ENCODE measurements around the gene ZFHX3. TPM values are rescaled to one million over a fixed set of nuclear protein-coding genes. Genes with fewer than 3 reads are reported as not detected.

ZFHX3 gene
- polyA plus RNA-seq, 1 donor from 2014 or later, result 26.4 TPM

DNA sequence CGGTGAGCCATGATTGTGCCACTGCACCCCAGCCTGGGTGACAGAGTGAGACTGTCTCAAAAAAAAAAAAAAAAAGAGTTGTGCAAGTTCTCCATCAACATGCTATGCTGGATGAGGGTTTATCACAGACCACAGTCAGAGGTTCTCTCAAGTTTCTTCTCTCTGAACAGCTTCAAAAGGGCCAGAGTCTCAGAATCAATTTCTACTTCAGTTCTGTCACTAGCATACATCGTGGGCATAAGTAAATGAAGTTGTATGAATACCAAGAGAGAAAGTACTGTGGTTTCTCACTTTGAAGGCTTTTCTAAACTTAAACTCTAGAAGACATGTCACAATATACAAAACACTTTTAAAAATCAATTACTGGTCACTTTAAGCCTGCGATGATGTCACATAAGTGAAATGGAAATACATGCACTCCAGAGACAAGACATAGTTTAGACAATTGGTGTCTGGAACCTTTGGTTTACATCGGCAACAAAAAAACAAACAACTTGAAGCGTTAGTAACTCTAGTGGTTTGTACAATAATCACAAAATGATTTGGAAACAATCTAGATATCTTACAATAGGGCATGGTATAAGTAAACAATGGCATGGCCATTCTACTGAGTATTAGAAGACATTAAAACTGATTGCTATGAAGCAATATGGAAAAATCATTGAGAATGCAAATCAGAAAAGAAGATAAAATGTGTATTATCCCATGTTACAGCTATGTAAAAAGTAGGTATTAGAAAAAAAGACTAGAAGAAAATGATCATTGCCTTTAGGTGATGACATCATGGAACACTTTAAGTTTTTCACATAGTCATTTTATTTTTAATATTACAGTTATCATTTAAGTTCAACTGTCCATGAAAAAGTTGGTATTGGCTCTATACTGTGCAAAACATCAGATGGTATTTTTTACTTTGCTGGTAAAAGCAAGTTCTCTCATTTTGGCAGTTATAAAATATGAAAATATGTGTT is 232.3 kb downstream of the ZFHX3 start:
- Histone ChIP-seq H3K9ac (ENCODE audit: low read length) (no peak overlapping the region), H3K27me3 (ENCODE audit: insufficient read depth, low read depth, low read length) (no peaks in the 10 kb centered on the region), H3K27ac (ENCODE audit: low read length) (no peak overlapping the region), H3K36me3 (ENCODE audit: insufficient read depth, low read length) (peaks cover 7% of the 10 kb centered on the region), H3K4me2 (ENCODE audit: low read length) (no peak overlapping the region), H3K4me3 (ENCODE audit: low read length) (no peak overlapping the region), H3F3A (ENCODE audit: insufficient read depth, low read length, poor library complexity, severe bottlenecking) (peaks cover 5% of the 10 kb centered on the region), H3K9me2 (ENCODE audit: insufficient read depth, low read length) (no peaks in the 10 kb centered on the region), H4K20me1 (ENCODE audit: insufficient read depth) (no peaks in the 10 kb centered on the region), H3K9me3 (ENCODE audit: low read length) (no peaks in the 10 kb centered on the region), H2AFZ (ENCODE audit: low read depth, low read length) (no peak overlapping the region), H3K79me2 (replicated peaks; ENCODE audit: insufficient read depth, low read length) (peaks cover 67% of the 10 kb centered on the region)
- TF ChIP-seq EZH2 (IDR thresholded peaks at IDR 0.05; ENCODE audit: borderline replicate concordance, insufficient read depth, low read length, poor library complexity, severe bottlenecking) (no peak), MXI1 (conservative IDR thresholded peaks at IDR 0.05; ENCODE audit: poor library complexity, severe bottlenecking) (no peak), POLR2AphosphoS5 (IDR thresholded peaks at IDR 0.05) (no peak)

DNA sequence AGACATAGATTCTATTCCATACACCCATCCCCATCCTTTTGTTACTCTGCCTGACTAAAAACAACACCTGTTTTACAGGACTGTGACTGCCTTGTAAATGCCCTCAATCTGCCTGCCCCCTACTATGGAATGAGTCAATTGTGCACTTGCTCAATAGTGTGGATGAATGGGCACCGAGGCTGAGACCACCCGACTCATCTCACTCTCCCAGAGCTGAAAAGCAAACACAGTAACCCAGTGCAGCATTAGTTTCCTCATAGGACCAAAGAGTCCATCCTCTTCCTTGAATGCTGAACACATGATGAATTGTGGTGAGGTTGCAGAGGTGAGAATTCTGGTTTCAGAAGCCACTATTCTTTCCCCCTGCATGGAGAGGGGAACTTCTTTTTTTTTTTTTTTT is 233.7 kb downstream of the ZFHX3 start:
- H3K9me2 ChIP-seq (ENCODE audit: insufficient read depth, low read length), result no peaks in the 10 kb centered on the region
- H2AFZ ChIP-seq (ENCODE audit: low read depth, low read length), result no peak overlapping the region
- peaks cover 5% of the 10 kb centered on the region for H3F3A ChIP-seq (ENCODE audit: insufficient read depth, low read length, poor library complexity, severe bottlenecking)
- H3K9me3 ChIP-seq (ENCODE audit: low read length), result no peaks in the 10 kb centered on the region
- no peak for TF ChIP-seq TAF1 (IDR thresholded peaks at IDR 0.05; ENCODE audit: low read depth)
- no peak for TF ChIP-seq EZH2 (IDR thresholded peaks at IDR 0.05; ENCODE audit: borderline replicate concordance, insufficient read depth, low read length, poor library complexity, severe bottlenecking)
- TF ChIP-seq, protein P1, sequence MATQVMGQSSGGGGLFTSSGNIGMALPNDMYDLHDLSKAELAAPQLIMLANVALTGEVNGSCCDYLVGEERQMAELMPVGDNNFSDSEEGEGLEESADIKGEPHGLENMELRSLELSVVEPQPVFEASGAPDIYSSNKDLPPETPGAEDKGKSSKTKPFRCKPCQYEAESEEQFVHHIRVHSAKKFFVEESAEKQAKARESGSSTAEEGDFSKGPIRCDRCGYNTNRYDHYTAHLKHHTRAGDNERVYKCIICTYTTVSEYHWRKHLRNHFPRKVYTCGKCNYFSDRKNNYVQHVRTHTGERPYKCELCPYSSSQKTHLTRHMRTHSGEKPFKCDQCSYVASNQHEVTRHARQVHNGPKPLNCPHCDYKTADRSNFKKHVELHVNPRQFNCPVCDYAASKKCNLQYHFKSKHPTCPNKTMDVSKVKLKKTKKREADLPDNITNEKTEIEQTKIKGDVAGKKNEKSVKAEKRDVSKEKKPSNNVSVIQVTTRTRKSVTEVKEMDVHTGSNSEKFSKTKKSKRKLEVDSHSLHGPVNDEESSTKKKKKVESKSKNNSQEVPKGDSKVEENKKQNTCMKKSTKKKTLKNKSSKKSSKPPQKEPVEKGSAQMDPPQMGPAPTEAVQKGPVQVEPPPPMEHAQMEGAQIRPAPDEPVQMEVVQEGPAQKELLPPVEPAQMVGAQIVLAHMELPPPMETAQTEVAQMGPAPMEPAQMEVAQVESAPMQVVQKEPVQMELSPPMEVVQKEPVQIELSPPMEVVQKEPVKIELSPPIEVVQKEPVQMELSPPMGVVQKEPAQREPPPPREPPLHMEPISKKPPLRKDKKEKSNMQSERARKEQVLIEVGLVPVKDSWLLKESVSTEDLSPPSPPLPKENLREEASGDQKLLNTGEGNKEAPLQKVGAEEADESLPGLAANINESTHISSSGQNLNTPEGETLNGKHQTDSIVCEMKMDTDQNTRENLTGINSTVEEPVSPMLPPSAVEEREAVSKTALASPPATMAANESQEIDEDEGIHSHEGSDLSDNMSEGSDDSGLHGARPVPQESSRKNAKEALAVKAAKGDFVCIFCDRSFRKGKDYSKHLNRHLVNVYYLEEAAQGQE (IDR thresholded peaks at IDR 0.05; ENCODE audit: borderline replicate concordance), result no peak
- TF ChIP-seq MXI1 (conservative IDR thresholded peaks at IDR 0.05; ENCODE audit: poor library complexity, severe bottlenecking), result no peak
- TF ChIP-seq POLR2AphosphoS5 (IDR thresholded peaks at IDR 0.05), result no peak
- TF ChIP-seq SMC3 (conservative IDR thresholded peaks at IDR 0.05; ENCODE audit: poor library complexity), result no peak
- no peak for TF ChIP-seq RAD21 (conservative IDR thresholded peaks at IDR 0.05)
- TF ChIP-seq EP300 (conservative IDR thresholded peaks at IDR 0.05; ENCODE audit: poor library complexity, severe bottlenecking), result no peak
- TF ChIP-seq, protein P2, sequence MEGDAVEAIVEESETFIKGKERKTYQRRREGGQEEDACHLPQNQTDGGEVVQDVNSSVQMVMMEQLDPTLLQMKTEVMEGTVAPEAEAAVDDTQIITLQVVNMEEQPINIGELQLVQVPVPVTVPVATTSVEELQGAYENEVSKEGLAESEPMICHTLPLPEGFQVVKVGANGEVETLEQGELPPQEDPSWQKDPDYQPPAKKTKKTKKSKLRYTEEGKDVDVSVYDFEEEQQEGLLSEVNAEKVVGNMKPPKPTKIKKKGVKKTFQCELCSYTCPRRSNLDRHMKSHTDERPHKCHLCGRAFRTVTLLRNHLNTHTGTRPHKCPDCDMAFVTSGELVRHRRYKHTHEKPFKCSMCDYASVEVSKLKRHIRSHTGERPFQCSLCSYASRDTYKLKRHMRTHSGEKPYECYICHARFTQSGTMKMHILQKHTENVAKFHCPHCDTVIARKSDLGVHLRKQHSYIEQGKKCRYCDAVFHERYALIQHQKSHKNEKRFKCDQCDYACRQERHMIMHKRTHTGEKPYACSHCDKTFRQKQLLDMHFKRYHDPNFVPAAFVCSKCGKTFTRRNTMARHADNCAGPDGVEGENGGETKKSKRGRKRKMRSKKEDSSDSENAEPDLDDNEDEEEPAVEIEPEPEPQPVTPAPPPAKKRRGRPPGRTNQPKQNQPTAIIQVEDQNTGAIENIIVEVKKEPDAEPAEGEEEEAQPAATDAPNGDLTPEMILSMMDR (IDR thresholded peaks at IDR 0.05; ENCODE audit: poor library complexity, severe bottlenecking), result no peak
- H3K27ac ChIP-seq (ENCODE audit: low read length), result no peak overlapping the region
- no peaks in the 10 kb centered on the region for H3K27me3 ChIP-seq (ENCODE audit: insufficient read depth, low read depth, low read length)
- H4K20me1 ChIP-seq (ENCODE audit: insufficient read depth), result no peaks in the 10 kb centered on the region
- no peak overlapping the region for H3K4me3 ChIP-seq (ENCODE audit: low read length)
- H3K36me3 ChIP-seq (ENCODE audit: insufficient read depth, low read length), result peaks cover 7% of the 10 kb centered on the region
- H3K4me2 ChIP-seq (ENCODE audit: low read length), result no peak overlapping the region
- peaks cover 67% of the 10 kb centered on the region for H3K79me2 ChIP-seq (replicated peaks; ENCODE audit: insufficient read depth, low read length)
- no peak overlapping the region for H3K9ac ChIP-seq (ENCODE audit: low read length)

Measured in neural cell (in vitro differentiated cells).